HEK293T (cell line): ENCODE measurements around the gene DOCK3.

ENCODE experiments used
- FOXA1 ChIP-seq: fragments of 450-650 bp; IDR thresholded peaks from 2 replicates; pipeline ENCODE4 v1.6.1; 2016; ENCODE audit warnings: mild to moderate bottlenecking
- LEF1 ChIP-seq: fragments of 450-650 bp; IDR thresholded peaks from 2 replicates; pipeline ENCODE4 v1.6.1; 2017; ENCODE audit warnings: mild to moderate bottlenecking, borderline replicate concordance
- ZNF384 ChIP-seq: fragments of 450-650 bp; IDR thresholded peaks from 2 replicates; pipeline ENCODE4 v1.6.1; 2016
- TF ChIP-seq, protein P1 (sequence below): fragments of 450-650 bp; IDR thresholded peaks from 2 replicates; pipeline ENCODE4 v1.6.1; 2016

DNA sequence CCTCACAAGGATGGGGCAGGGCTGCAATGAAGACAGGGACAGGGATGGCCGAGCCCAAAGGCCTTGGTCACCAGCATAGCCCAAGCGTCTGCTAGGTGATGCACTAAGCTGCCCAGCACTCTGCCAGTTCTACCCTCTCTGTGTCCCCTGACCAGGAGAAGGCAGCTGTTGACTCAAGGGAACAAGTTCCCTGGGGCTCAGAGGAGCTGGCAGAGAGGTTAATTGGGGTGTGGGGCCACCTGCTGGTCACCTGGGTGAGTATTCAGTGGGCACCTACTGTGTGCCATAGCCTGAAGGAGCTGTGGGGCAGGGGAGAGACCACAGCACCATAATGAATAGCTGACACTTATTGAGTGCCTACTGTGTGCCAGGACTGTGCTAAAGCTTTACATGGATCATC is 22.0 kb upstream of the DOCK3 start:
- TF ChIP-seq, protein P1, sequence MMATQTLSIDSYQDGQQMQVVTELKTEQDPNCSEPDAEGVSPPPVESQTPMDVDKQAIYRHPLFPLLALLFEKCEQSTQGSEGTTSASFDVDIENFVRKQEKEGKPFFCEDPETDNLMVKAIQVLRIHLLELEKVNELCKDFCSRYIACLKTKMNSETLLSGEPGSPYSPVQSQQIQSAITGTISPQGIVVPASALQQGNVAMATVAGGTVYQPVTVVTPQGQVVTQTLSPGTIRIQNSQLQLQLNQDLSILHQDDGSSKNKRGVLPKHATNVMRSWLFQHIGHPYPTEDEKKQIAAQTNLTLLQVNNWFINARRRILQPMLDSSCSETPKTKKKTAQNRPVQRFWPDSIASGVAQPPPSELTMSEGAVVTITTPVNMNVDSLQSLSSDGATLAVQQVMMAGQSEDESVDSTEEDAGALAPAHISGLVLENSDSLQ = no peak
- no peak for TF ChIP-seq LEF1
- no peak for TF ChIP-seq FOXA1
- TF ChIP-seq ZNF384 = no peak
